ENCODE results near the gene MYO9B. TPM values are rescaled to one million over a fixed set of nuclear protein-coding genes. Genes with fewer than 3 reads are reported as not detected.

Gene MYO9B
- total RNA-seq, 1 experiment from 2014 or later, result 79.4 TPM

GRCh38 chr19:17229890-17230289, 154.3 kb downstream of the MYO9B start:
- no TSS peak for BruUV-seq (replicated peaks)

GRCh38 chr19:17232258-17232657, 156.7 kb downstream of the MYO9B start:
- DNase-seq (ENCODE audit: low read depth, low spot score) (no peak), ATAC-seq (no peak)
- Histone ChIP-seq H3K9me3 (ENCODE audit: control insufficient read depth, insufficient read depth, low read depth, low read length) (no peaks in the 10 kb centered on the region), H3K4me3 (ENCODE audit: low read depth in 2 of 2, low read length in 2 of 2) (no peak overlapping the region), H3K4me1 (ENCODE audit: control insufficient read depth, insufficient read depth, low read length) (peaks cover 17% of the 10 kb centered on the region), H3K27me3 (ENCODE audit: control insufficient read depth, insufficient read depth, low read length) (no peaks in the 10 kb centered on the region), H3K36me3 (ENCODE audit: control insufficient read depth, insufficient read depth, low read length) (peaks cover 4% of the 10 kb centered on the region; the same call in 1 of the 2 replicates), H3K27ac (ENCODE audit: low read length) (no peak overlapping the region)
- TF ChIP-seq TCF7L2 (IDR thresholded peaks at IDR 0.05; ENCODE audit: low read depth, low read length), result no peak
- TF ChIP-seq CTCF (IDR thresholded peaks at IDR 0.05), result no peak
- TF ChIP-seq REST (IDR thresholded peaks at IDR 0.05; ENCODE audit: insufficient read depth in 1 of 2, low read depth in 2 of 2, low read length in 1 of 2), result no peak
- TF ChIP-seq SIN3A (IDR thresholded peaks at IDR 0.05; ENCODE audit: borderline replicate concordance, insufficient read depth, low read depth, low read length), result no peak
- no peak for TF ChIP-seq POLR2AphosphoS5 (IDR thresholded peaks at IDR 0.05; ENCODE audit: low read depth, low read length)
- ChIA-PET POLR2A (no interaction called here), CTCF (no interaction called here)
- no TSS peak for BruUV-seq (replicated peaks)
- intact Hi-C loops (cut with micrococcal nuclease; ENCODE audit: unreplicated experiment), result no loop called here
- in situ Hi-C loops (cut with HindIII; ENCODE audit: low pct_unique_long_range_greater_than_20kb, low sequenced_read_pairs), result no loop called here

More at GRCh38 chr19:17229890-17230289, 154.3 kb downstream of the MYO9B start:
- Histone ChIP-seq H3K36me3 (ENCODE audit: control insufficient read depth, insufficient read depth, low read length) (peaks cover under 1% of the 10 kb centered on the region; the same call in 1 of the 2 replicates), H3K9me3 (ENCODE audit: control insufficient read depth, insufficient read depth, low read depth, low read length) (no peaks in the 10 kb centered on the region), H3K27ac (ENCODE audit: low read length) (peak overlapping the region; percentile 54), H3K4me1 (ENCODE audit: control insufficient read depth, insufficient read depth, low read length) (peaks cover 8% of the 10 kb centered on the region), H3K4me3 (ENCODE audit: low read depth in 2 of 2, low read length in 2 of 2) (no peak overlapping the region), H3K27me3 (ENCODE audit: control insufficient read depth, insufficient read depth, low read length) (no peaks in the 10 kb centered on the region)
- DNase-seq (ENCODE audit: low read depth, low spot score) (no peak), ATAC-seq (no peak)
- ChIA-PET CTCF (no interaction called here), POLR2A (no interaction called here)
- intact Hi-C loops (cut with micrococcal nuclease; ENCODE audit: unreplicated experiment), result loop anchor here (10.0 kb wide), 1 partner anchor 55 kb away; the partner anchor contains the start of gene ANKLE1
- TF ChIP-seq POLR2AphosphoS5 (IDR thresholded peaks at IDR 0.05; ENCODE audit: low read depth, low read length) (peak; percentile 61; the same call in 1 of the 2 replicates), SIN3A (IDR thresholded peaks at IDR 0.05; ENCODE audit: borderline replicate concordance, insufficient read depth, low read depth, low read length) (no peak), REST (IDR thresholded peaks at IDR 0.05; ENCODE audit: insufficient read depth in 1 of 2, low read depth in 2 of 2, low read length in 1 of 2) (no peak), TCF7L2 (IDR thresholded peaks at IDR 0.05; ENCODE audit: low read depth, low read length) (no peak), CTCF (IDR thresholded peaks at IDR 0.05) (no peak)
- in situ Hi-C loops (cut with HindIII; ENCODE audit: low pct_unique_long_range_greater_than_20kb, low sequenced_read_pairs), result no loop called here

All from Panc1 (cell line).